ENCODE measurements around the gene HOXA6. TPM values are rescaled to one million over a fixed set of nuclear protein-coding genes. Genes with fewer than 3 reads are reported as not detected.

HOXA6 gene
- total RNA-seq, 1 donor from 2014 or later, result 45.6 TPM

GRCh38 chr7:27132214-27132613 is 15.4 kb downstream of the HOXA6 start:
- no peaks in the 10 kb centered on the region for H3K9me3 Mint-ChIP-seq
- peaks cover 14% of the 10 kb centered on the region for H3K36me3 Mint-ChIP-seq
- no peak for TF ChIP-seq CTCF (IDR thresholded peaks at IDR 0.05; ENCODE audit: unreplicated experiment)
- H3K4me1 Mint-ChIP-seq, result peaks cover 84% of the 10 kb centered on the region
- no peak for DNase-seq (ENCODE audit: low spot score in 2 of 2, unreplicated experiment in 2 of 2)
- H3K4me3 Mint-ChIP-seq, result peak overlapping the region; percentile 87
- H3K27me3 Mint-ChIP-seq (ENCODE audit: low read depth), result no peaks in the 10 kb centered on the region
- H3K27ac Mint-ChIP-seq, result peak overlapping the region; percentile 99

DNA sequence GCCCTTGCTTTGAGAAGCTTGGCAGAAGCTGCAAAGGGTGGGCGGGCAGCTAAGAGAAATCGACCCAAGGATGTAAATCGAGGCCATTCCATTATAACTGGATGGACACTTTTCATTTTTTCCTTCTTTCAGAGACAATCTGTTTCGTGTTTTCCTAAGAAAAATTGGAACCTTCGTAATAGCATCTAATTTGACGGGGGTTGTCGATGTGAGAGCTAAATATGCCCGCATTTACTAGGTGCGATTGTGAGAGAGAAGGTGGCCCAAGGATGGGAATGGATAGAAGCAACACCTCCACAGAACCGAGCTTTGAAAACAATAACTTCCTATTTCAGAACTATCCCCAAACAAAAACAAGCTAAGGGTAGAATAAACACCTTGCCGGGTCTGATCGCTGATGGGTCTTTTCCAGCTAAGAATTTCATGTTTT is 16.2 kb downstream of the HOXA6 start:
- Mint-ChIP-seq H3K4me3 (peak overlapping the region; percentile 87), H3K27ac (peak overlapping the region; percentile 99), H3K36me3 (peaks cover 14% of the 10 kb centered on the region), H3K27me3 (ENCODE audit: low read depth) (no peaks in the 10 kb centered on the region), H3K4me1 (peaks cover 84% of the 10 kb centered on the region), H3K9me3 (no peaks in the 10 kb centered on the region)
- no peak for DNase-seq (ENCODE audit: low spot score in 2 of 2, unreplicated experiment in 2 of 2)
- TF ChIP-seq CTCF (IDR thresholded peaks at IDR 0.05; ENCODE audit: unreplicated experiment), result no peak

GRCh38 chr7:27130540-27131389 is 16.8 kb downstream of the HOXA6 start, which contains the start of gene HOXA4:
Gene HOXA4 (minus strand): TSS chr7:27130757. CDS start chr7:27130733, 24 bp downstream.
- Mint-ChIP-seq H3K36me3 (peaks cover 14% of the 10 kb centered on the region), H3K27me3 (ENCODE audit: low read depth) (no peaks in the 10 kb centered on the region), H3K4me3 (peak within 1 kb of the TSS; percentile 88), H3K27ac (peak within 1 kb of the TSS; percentile 100), H3K4me1 (peaks cover 84% of the 10 kb centered on the region), H3K9me3 (no peaks in the 10 kb centered on the region)
- no peak for TF ChIP-seq CTCF (IDR thresholded peaks at IDR 0.05; ENCODE audit: unreplicated experiment)
- DNase-seq (ENCODE audit: low spot score in 2 of 2, unreplicated experiment in 2 of 2), result peak; percentile 94

DNA sequence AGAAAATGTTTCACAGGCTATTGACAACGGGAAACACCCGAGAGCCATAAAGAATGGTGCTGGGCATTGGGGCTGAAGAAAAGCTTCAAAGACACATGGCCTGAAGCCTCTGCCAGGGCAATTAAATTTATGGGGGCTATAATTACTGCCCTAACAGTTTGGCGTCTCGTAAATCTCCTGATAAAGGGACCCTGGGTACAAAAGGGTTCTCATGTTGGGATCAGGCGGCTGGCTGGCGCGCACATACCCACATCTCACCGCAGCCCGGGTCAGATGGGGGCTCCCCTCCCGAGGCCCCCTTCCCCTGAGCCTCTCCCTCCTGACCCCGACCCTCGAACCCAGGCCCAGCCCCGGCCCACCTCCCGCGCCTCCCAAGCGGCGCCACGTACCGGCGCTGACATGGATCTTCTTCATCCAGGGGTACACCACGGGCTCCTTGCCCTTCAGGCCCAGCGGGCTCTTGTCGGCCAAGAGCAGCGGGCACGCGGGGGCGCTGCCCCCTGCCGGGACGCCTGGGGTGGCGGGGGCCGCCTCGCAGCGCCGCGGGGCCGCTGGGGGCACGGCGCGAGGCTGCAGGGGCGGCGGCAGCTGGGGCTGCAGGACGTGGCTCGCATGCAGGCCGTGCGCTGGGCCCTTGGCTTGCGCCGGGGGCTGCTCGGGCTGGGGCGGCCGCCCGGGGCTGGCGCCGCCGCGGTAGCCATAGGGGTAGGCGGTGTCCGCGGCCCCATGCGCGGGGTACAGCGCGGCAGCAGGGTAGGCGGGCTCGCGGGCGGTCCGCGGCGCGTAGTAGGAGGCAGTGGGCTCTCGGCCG is 17.6 kb downstream of the HOXA6 start:
- peak overlapping the region; percentile 88 for H3K4me3 Mint-ChIP-seq
- H3K9me3 Mint-ChIP-seq, result no peaks in the 10 kb centered on the region
- no peak for TF ChIP-seq CTCF (IDR thresholded peaks at IDR 0.05; ENCODE audit: unreplicated experiment)

DNA sequence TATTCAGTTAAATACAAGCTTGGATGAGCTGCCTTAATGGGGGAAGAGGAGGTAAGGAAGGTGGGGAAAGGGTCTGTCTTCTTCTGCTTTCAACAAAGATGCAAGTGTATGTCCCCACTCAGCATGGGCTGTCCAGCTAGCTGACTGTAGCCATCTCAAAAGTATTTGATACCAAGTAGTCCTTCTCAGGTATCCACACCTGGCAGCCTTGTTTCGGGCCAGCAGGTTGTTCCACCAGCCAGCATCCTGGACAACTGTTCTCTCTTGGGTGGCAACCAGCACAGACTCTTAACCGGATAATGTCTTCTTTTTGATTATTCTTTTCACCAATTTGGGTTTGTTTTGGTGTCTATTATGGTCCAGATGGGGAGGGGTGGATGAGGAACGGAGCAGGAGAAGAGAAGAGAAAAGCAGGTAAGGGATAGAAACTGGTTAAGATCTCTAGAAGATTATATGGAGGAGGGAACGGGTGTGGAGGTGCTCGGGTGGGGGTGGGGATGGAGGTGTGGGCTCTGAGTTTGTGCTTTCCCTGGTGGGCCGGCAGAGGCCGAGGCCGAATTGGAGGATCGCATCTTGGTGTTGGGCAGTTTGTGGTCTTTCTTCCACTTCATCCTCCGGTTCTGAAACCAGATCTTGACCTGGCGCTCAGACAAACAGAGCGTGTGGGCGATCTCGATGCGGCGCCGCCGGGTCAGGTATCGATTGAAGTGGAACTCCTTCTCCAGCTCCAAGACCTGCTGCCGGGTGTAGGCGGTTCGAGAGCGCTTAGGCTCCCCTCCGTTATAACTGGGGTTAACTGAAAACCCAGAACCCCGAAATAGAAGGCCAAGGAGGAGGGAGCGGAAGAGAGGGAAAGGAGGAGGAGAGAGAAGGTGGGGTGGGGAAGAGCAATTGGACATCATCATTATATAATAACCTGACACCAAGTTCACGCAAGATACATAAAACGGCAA is 18.5 kb downstream of the HOXA6 start:
- Mint-ChIP-seq H3K9me3 (no peaks in the 10 kb centered on the region), H3K27me3 (ENCODE audit: low read depth) (no peaks in the 10 kb centered on the region), H3K4me1 (peaks cover 84% of the 10 kb centered on the region), H3K4me3 (peak overlapping the region; percentile 88), H3K36me3 (peaks cover 21% of the 10 kb centered on the region), H3K27ac (peak overlapping the region; percentile 100)
- DNase-seq (ENCODE audit: low spot score in 2 of 2, unreplicated experiment in 2 of 2), result peak in 1 of 2 experiments; percentile 49
- no peak for TF ChIP-seq CTCF (IDR thresholded peaks at IDR 0.05; ENCODE audit: unreplicated experiment)

More for the DNA sequence above, 17.6 kb downstream of the HOXA6 start:
- peaks cover 84% of the 10 kb centered on the region for H3K4me1 Mint-ChIP-seq
- peak overlapping the region; percentile 100 for H3K27ac Mint-ChIP-seq
- no peaks in the 10 kb centered on the region for H3K27me3 Mint-ChIP-seq (ENCODE audit: low read depth)
- peak in 1 of 2 experiments; percentile 64 for DNase-seq (ENCODE audit: low spot score in 2 of 2, unreplicated experiment in 2 of 2)
- H3K36me3 Mint-ChIP-seq, result peaks cover 14% of the 10 kb centered on the region
